A549 (cell line): ENCODE data around the gene ZNF362. TPM values are rescaled to one million over a fixed set of nuclear protein-coding genes. Genes with fewer than 3 reads are reported as not detected.

ENCODE experiments used
- ATAC-seq, 2 experiments: fragments of 200-7000 bp in 1 of 2; fragments of >200 bp in 1 of 2; cut with Nextera tagmentation in 1 of 2; cut with Tn5 transposase in 1 of 2; 3 replicates each; pipeline versions ENCODE4 v1.8.0 to v1.9.1; 2018 to 2020; ENCODE audit warnings: mild to moderate bottlenecking in 1 of 2, moderate library complexity in 1 of 2
- CTCF ChIA-PET: fragments of 300-600 bp; sonication (Branson Sonifier 250); formaldehyde crosslinking; extraction: SDS; loops from one replicate; lab custom pipeline; 2021; ENCODE audit warnings: antibody characterized with exemption, inconsistent platforms; lab: Yijun Ruan, JAX
- POLR2A ChIA-PET: fragments of 350-600 bp; formaldehyde crosslinking; extraction: SDS; loops from one replicate; lab custom pipeline; 2021; ENCODE audit warnings: antibody characterized with exemption, inconsistent platforms; lab: Yijun Ruan, JAX
- DNase-seq, 2 experiments: peaks; one replicate each; pipeline versions ENCODE4 v3.0.0 to v3.0.0-alpha.2; 2011 to 2016; ENCODE audit warnings: low read depth in 1 of 2, low spot score in 1 of 2
- FAIRE-seq: peaks from 2 replicates; lab custom pipeline; 2011; peaks lifted over from hg19 to GRCh38; lab: Jason Lieb, UNC
- H3K27ac ChIP-seq, 2 experiments: fragments of >200 bp; sonication (Bioruptor Twin); formaldehyde crosslinking; 3 replicates each; pipeline ENCODE4 v1.5.1; 2016 to 2017
- H3K4me1 ChIP-seq: fragments of >200 bp; sonication (Bioruptor Twin); formaldehyde crosslinking; 3 replicates; pipeline ENCODE4 v1.6.1; 2016
- H3K4me2 ChIP-seq: fragments of >200 bp; sonication (Bioruptor Twin); formaldehyde crosslinking; 3 replicates; pipeline ENCODE4 v1.6.1; 2016
- H3K4me3 ChIP-seq: fragments of >200 bp; sonication (Bioruptor Twin); formaldehyde crosslinking; 3 replicates; pipeline ENCODE4 v1.5.1; 2016
- H3K9me3 ChIP-seq: fragments of >200 bp; sonication (Bioruptor Twin); formaldehyde crosslinking; 3 replicates; pipeline ENCODE4 v1.6.1; 2016
- BHLHE40 ChIP-seq: IDR thresholded peaks from 2 replicates; pipeline ENCODE4 v1.6.1; 2012; ENCODE audit warnings: low read depth, low read length, inconsistent platforms
- CBX2 ChIP-seq: fragments of 200-600 bp; sonication (generic); IDR thresholded peaks from 2 replicates; pipeline ENCODE4 v1.6.1; 2016; ENCODE audit warnings: low read depth, mild to moderate bottlenecking, borderline replicate concordance
- CHD2 ChIP-seq: fragments of 150-350 bp; IDR thresholded peaks from 2 replicates; pipeline ENCODE4 v1.6.1; 2014; ENCODE audit warnings: low read length; ENCODE audit not compliant: partially characterized antibody
- EHF ChIP-seq: fragments of 250-450 bp; sonication (Bioruptor Pico); IDR thresholded peaks from 2 replicates; pipeline ENCODE4 v1.5.0; 2020; ENCODE audit warnings: mild to moderate bottlenecking
- FOSL2 ChIP-seq, 2 experiments: fragments of 450-650 bp in 1 of 2; fragments of >200 bp in 1 of 2; sonication (Bioruptor Twin) in 1 of 2; formaldehyde crosslinking; IDR thresholded peaks; 2 replicates each; pipeline versions ENCODE4 v1.5.0 to v1.6.1; 2016 to 2020; ENCODE audit warnings: mild to moderate bottlenecking in 1 of 2, moderate library complexity in 1 of 2
- HEYL ChIP-seq: fragments of 250-450 bp; sonication (Bioruptor Pico); IDR thresholded peaks from 2 replicates; pipeline ENCODE4 v1.8.0; 2021; ENCODE audit warnings: mild to moderate bottlenecking, moderate library complexity
- HOXA7 ChIP-seq: fragments of 250-450 bp; sonication (Bioruptor Pico); IDR thresholded peaks from 2 replicates; pipeline ENCODE4 v1.5.0; 2020; ENCODE audit warnings: mild to moderate bottlenecking, moderate library complexity
- JUN ChIP-seq, 2 experiments: fragments of >200 bp; sonication (Bioruptor Twin); formaldehyde crosslinking; IDR thresholded peaks; 2 replicates in 1 of 2; 3 replicates in 1 of 2; pipeline ENCODE4 v1.6.1; 2016 to 2017
- JUNB ChIP-seq: fragments of >200 bp; sonication (Bioruptor Twin); formaldehyde crosslinking; IDR thresholded peaks from 2 replicates; pipeline ENCODE4 v1.6.1; 2016
- MAZ ChIP-seq: fragments of 150-350 bp; IDR thresholded peaks from 2 replicates; pipeline ENCODE4 v1.6.1; 2014; ENCODE audit warnings: antibody characterized with exemption, low read depth, low read length, borderline replicate concordance
- MYC ChIP-seq: IDR thresholded peaks from 2 replicates; pipeline ENCODE4 v1.6.1; 2012; ENCODE audit warnings: mild to moderate bottlenecking, inconsistent platforms, low read length, improper control_type of control experiment, borderline replicate concordance
- NFE2L2 ChIP-seq: fragments of 150-350 bp; conservative IDR thresholded peaks from 2 replicates; pipeline ENCODE4 v1.6.1; 2014; ENCODE audit warnings: low read length
- NR3C1 ChIP-seq: fragments of >200 bp; sonication (Bioruptor Twin); formaldehyde crosslinking; IDR thresholded peaks from 3 replicates; pipeline ENCODE4 v1.6.1; 2017
- POLR2A ChIP-seq: IDR thresholded peaks from 2 replicates; pipeline ENCODE4 v1.6.1; 2012; ENCODE audit warnings: mild to moderate bottlenecking, low read length
- POLR2AphosphoS2 ChIP-seq: conservative IDR thresholded peaks from 2 replicates; pipeline ENCODE4 v1.6.1; 2012; ENCODE audit warnings: low read length, improper control_type of control experiment, inconsistent platforms
- RNF2 ChIP-seq: fragments of 200-600 bp; sonication (generic); IDR thresholded peaks from 2 replicates; pipeline ENCODE4 v1.6.1; 2016; ENCODE audit warnings: low read depth, mild to moderate bottlenecking, antibody characterized with exemption, moderate library complexity, borderline replicate concordance
- TFCP2L1 ChIP-seq: fragments of 250-450 bp; sonication (Bioruptor Pico); IDR thresholded peaks from 2 replicates; pipeline ENCODE4 v1.5.0; 2021; ENCODE audit warnings: mild to moderate bottlenecking
- ZNF302 ChIP-seq: fragments of 250-450 bp; sonication (Bioruptor Pico); IDR thresholded peaks from 2 replicates; pipeline ENCODE4 v1.9.0; 2021; ENCODE audit warnings: inconsistent platforms, mild to moderate bottlenecking, moderate library complexity
- ZSCAN20 ChIP-seq: fragments of 250-450 bp; sonication (Bioruptor Pico); IDR thresholded peaks from 2 replicates; pipeline ENCODE4 v1.8.0; 2022; ENCODE audit warnings: mild to moderate bottlenecking, moderate library complexity
- WGBS: methylation state at CpG from one replicate; pipeline ENCODE4 v1.1.6; 2017; ENCODE audit errors: missing lambda C conversion rate; 5-methylcytosine and 5-hydroxymethylcytosine counted together
- polyA plus RNA-seq, 4 experiments: library from polyadenylated mRNA; depleted of rRNA in 3 of 4; stranded (reverse); fragments of >200 nt; fragmentation: RNase III in 1 of 4; extraction: RNeasy Plus Mini Kit Qiagen cat#74134 plus additional on column Dnase treatment in 1 of 4; gene quantifications; 2 replicates in 3 of 4; 3 replicates in 1 of 4; pipeline ENCODE4 v1.2.3, GENCODE V29; 2011 to 2017
- TF ChIP-seq, protein P1 (sequence below): fragments of 150-350 bp; IDR thresholded peaks from 2 replicates; pipeline ENCODE4 v1.6.1; 2014; ENCODE audit warnings: low read depth, mild to moderate bottlenecking, low read length
- TF ChIP-seq, protein P2 (sequence below): IDR thresholded peaks from 2 replicates; pipeline ENCODE4 v1.6.1; 2012; ENCODE audit warnings: low read depth, borderline replicate concordance
- TF ChIP-seq, protein P3 (sequence below): IDR thresholded peaks from 2 replicates; pipeline ENCODE4 v1.6.1; 2012
- TF ChIP-seq, protein P4 (sequence below): fragments of 200-600 bp; sonication (generic); IDR thresholded peaks from 2 replicates; pipeline ENCODE4 v1.6.1; 2016; ENCODE audit warnings: antibody characterized with exemption, mild to moderate bottlenecking, moderate library complexity
- TF ChIP-seq, protein P5 (sequence below): fragments of >200 bp; sonication (Bioruptor Twin); formaldehyde crosslinking; IDR thresholded peaks from 2 replicates; pipeline ENCODE4 v1.6.1; 2016

The ZNF362 gene
- polyA plus RNA-seq, 2 of the 4 experiments (the other 2 are of a cell fraction) = 4.8 to 7.9 TPM

DNA sequence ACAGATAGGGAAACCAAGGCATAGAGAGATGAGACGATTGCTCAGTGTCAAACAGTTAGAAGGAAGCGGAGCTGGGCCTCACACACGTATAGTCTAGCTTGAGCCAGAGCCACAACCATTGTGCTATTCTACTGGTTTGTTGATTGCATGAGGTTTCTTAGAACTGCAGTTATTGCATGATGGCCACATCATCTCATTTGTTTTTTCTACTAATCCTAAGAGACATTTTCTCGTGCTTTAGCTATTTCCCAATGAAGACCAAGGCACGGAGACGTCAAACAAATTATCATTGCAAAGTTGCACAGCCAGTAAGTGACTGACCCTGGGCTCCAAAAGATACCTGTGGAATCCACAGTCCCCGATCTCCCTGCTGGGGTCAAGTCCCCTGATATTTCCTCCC lies 25.1 kb upstream of the ZNF362 start:
- TF ChIP-seq, protein P1, sequence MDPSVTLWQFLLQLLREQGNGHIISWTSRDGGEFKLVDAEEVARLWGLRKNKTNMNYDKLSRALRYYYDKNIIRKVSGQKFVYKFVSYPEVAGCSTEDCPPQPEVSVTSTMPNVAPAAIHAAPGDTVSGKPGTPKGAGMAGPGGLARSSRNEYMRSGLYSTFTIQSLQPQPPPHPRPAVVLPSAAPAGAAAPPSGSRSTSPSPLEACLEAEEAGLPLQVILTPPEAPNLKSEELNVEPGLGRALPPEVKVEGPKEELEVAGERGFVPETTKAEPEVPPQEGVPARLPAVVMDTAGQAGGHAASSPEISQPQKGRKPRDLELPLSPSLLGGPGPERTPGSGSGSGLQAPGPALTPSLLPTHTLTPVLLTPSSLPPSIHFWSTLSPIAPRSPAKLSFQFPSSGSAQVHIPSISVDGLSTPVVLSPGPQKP = no peak
- TF ChIP-seq MYC (no peak), POLR2A (no peak), CBX2 (no peak), TFCP2L1 (CRISPR knock-in tag) (no peak), POLR2AphosphoS2 (no peak), RNF2 (no peak), BHLHE40 (no peak), FOSL2 (IDR thresholded peaks at IDR 0.05) (no peak), FOSL2 (CRISPR knock-in tag; IDR thresholded peaks at IDR 0.05) (no peak)
- TF ChIP-seq, protein P2, sequence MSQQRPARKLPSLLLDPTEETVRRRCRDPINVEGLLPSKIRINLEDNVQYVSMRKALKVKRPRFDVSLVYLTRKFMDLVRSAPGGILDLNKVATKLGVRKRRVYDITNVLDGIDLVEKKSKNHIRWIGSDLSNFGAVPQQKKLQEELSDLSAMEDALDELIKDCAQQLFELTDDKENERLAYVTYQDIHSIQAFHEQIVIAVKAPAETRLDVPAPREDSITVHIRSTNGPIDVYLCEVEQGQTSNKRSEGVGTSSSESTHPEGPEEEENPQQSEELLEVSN = no peak
- TF ChIP-seq, protein P3, sequence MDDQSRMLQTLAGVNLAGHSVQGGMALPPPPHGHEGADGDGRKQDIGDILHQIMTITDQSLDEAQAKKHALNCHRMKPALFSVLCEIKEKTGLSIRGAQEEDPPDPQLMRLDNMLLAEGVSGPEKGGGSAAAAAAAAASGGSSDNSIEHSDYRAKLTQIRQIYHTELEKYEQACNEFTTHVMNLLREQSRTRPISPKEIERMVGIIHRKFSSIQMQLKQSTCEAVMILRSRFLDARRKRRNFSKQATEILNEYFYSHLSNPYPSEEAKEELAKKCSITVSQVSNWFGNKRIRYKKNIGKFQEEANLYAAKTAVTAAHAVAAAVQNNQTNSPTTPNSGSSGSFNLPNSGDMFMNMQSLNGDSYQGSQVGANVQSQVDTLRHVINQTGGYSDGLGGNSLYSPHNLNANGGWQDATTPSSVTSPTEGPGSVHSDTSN = no peak
- TF ChIP-seq, protein P4, sequence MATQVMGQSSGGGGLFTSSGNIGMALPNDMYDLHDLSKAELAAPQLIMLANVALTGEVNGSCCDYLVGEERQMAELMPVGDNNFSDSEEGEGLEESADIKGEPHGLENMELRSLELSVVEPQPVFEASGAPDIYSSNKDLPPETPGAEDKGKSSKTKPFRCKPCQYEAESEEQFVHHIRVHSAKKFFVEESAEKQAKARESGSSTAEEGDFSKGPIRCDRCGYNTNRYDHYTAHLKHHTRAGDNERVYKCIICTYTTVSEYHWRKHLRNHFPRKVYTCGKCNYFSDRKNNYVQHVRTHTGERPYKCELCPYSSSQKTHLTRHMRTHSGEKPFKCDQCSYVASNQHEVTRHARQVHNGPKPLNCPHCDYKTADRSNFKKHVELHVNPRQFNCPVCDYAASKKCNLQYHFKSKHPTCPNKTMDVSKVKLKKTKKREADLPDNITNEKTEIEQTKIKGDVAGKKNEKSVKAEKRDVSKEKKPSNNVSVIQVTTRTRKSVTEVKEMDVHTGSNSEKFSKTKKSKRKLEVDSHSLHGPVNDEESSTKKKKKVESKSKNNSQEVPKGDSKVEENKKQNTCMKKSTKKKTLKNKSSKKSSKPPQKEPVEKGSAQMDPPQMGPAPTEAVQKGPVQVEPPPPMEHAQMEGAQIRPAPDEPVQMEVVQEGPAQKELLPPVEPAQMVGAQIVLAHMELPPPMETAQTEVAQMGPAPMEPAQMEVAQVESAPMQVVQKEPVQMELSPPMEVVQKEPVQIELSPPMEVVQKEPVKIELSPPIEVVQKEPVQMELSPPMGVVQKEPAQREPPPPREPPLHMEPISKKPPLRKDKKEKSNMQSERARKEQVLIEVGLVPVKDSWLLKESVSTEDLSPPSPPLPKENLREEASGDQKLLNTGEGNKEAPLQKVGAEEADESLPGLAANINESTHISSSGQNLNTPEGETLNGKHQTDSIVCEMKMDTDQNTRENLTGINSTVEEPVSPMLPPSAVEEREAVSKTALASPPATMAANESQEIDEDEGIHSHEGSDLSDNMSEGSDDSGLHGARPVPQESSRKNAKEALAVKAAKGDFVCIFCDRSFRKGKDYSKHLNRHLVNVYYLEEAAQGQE = no peak
- TF ChIP-seq, protein P5, sequence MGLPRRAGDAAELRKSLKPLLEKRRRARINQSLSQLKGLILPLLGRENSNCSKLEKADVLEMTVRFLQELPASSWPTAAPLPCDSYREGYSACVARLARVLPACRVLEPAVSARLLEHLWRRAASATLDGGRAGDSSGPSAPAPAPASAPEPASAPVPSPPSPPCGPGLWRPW = no peak
- WGBS = 42% methylated on average over 7 of the region's 7 CpGs
- FAIRE-seq (no peak), DNase-seq (no peak), ATAC-seq (no peak)
- Histone ChIP-seq H3K9me3 (no peaks in the 10 kb centered on the region; the same call in 2 of the 3 replicates), H3K4me3 (no peak overlapping the region), H3K4me1 (no peaks in the 10 kb centered on the region), H3K4me2 (no peak overlapping the region), H3K27ac (no peak overlapping the region)
- CTCF ChIA-PET = no interaction called here
- POLR2A ChIA-PET = no interaction called here

DNA sequence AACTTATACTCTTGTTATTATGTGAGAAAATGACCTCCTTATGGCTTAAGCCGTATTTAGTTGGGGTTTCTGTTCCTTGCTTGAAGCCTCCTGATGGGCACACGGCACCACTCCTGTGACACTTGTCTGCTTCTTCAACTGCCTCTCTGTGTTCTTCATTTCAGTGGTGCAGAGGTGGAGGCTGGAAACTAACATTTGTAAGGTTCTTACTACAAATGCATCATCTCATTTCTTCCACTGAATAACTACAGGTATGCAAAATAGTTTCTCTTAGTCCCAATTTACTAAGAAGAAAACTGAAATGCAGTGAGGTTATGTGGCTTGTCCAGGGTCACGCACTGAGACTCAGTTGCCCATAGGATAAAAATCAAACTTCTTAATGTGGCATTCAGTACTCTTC lies 23.6 kb upstream of the ZNF362 start:
- ATAC-seq (no peak), FAIRE-seq (no peak), DNase-seq (no peak)
- CTCF ChIA-PET = no interaction called here
- Histone ChIP-seq H3K4me3 (no peak overlapping the region), H3K9me3 (no peaks in the 10 kb centered on the region; the same call in 2 of the 3 replicates), H3K4me2 (no peak overlapping the region), H3K27ac (no peak overlapping the region), H3K4me1 (no peaks in the 10 kb centered on the region)
- POLR2A ChIA-PET = no interaction called here
- 76% methylated on average over 3 of the region's 3 CpGs for WGBS
- TF ChIP-seq POLR2AphosphoS2 (no peak), JUNB (no peak), FOSL2 (IDR thresholded peaks at IDR 0.05) (no peak), FOSL2 (CRISPR knock-in tag; IDR thresholded peaks at IDR 0.05) (no peak), ZNF302 (CRISPR knock-in tag) (no peak), BHLHE40 (no peak), NFE2L2 (no peak), NR3C1 (no peak), HEYL (CRISPR knock-in tag) (no peak), JUN (IDR thresholded peaks at IDR 0.05) (no peak), HOXA7 (CRISPR knock-in tag) (no peak), ZSCAN20 (CRISPR knock-in tag) (no peak), RNF2 (no peak), MAZ (no peak), EHF (CRISPR knock-in tag) (no peak), CHD2 (no peak)
- TF ChIP-seq, protein P5 = no peak
- TF ChIP-seq, protein P3 = no peak
- TF ChIP-seq, protein P2 = no peak
